H7 (cell line): ENCODE data around the gene CFAP46. TPM values are rescaled to one million over a fixed set of nuclear protein-coding genes. Genes with fewer than 3 reads are reported as not detected.
"Not testable (repeated sequence)": the region's sequence is repeated elsewhere in the genome, so short reads cannot be mapped to it uniquely, and the experiment has no call there.

Experiments used
- DNase-seq: peaks from one replicate; pipeline ENCODE4 v3.0.0; 2012
- H3K27me3 ChIP-seq: 2 replicates; pipeline ENCODE4 v1.6.0; 2011; ENCODE audit warnings: mild to moderate bottlenecking, low read length; ENCODE audit not compliant: control insufficient read depth, insufficient read depth
- H3K36me3 ChIP-seq: replicated peaks from 2 replicates; pipeline ENCODE4 v1.5.1; 2011; ENCODE audit warnings: low read length; ENCODE audit not compliant: control insufficient read depth, insufficient read depth
- H3K4me3 ChIP-seq: 2 replicates; pipeline ENCODE4 v1.5.1; 2011; ENCODE audit warnings: low read depth, mild to moderate bottlenecking, control low read depth, low read length, moderate library complexity; ENCODE audit not compliant: insufficient read depth
- total RNA-seq: library from RNA; depleted of rRNA; stranded (reverse); fragments of >200 nt; shearing (Covaris generic); gene quantifications from 2 replicates; pipeline ENCODE4 v1.2.3, GENCODE V29; 2014

Gene CFAP46
- total RNA-seq, 1 experiment from 2014 or later: 0.59 TPM

GRCh38 chr10:132961787-132962622, 19.6 kb upstream of the CFAP46 start:
- Histone ChIP-seq H3K27me3 (no peaks in the 10 kb centered on the region), H3K36me3 (no peaks in the 10 kb centered on the region), H3K4me3 (peak overlapping the region; percentile 5; the same call in 1 of the 2 replicates)
- DNase-seq: peak; percentile 96

GRCh38 chr10:132961420-132961786, 19.0 kb upstream of the CFAP46 start:
- H3K27me3 ChIP-seq: no peaks in the 10 kb centered on the region
- peak; percentile 68 for DNase-seq
- H3K36me3 ChIP-seq: no peaks in the 10 kb centered on the region
- no peak overlapping the region for H3K4me3 ChIP-seq

- no peaks in the 10 kb centered on the region for H3K36me3 ChIP-seq
- no peak overlapping the region for H3K4me3 ChIP-seq
- DNase-seq: peak; percentile 54
- no peaks in the 10 kb centered on the region for H3K27me3 ChIP-seq
These were observed 18.5 kb upstream of the CFAP46 start for GRCh38 chr10:132960631-132961419.

GRCh38 chr10:132960071-132960472, 17.7 kb upstream of the CFAP46 start:
- H3K27me3 ChIP-seq: no peaks in the 10 kb centered on the region
- H3K36me3 ChIP-seq: no peaks in the 10 kb centered on the region
- no peak overlapping the region for H3K4me3 ChIP-seq
- peak; percentile 59 for DNase-seq

- Histone ChIP-seq H3K4me3 (no peak overlapping the region), H3K36me3 (no peaks in the 10 kb centered on the region), H3K27me3 (no peaks in the 10 kb centered on the region)
- no peak for DNase-seq
These were observed 17.2 kb upstream of the CFAP46 start for GRCh38 chr10:132959559-132959961.

GRCh38 chr10:132958883-132959558, 16.7 kb upstream of the CFAP46 start:
- no peaks in the 10 kb centered on the region for H3K36me3 ChIP-seq
- no peaks in the 10 kb centered on the region for H3K27me3 ChIP-seq
- no peak overlapping the region for H3K4me3 ChIP-seq
- peak; percentile 47 for DNase-seq

- no peak overlapping the region for H3K4me3 ChIP-seq
- no peaks in the 10 kb centered on the region for H3K27me3 ChIP-seq
- no peaks in the 10 kb centered on the region for H3K36me3 ChIP-seq
- peak; percentile 45 for DNase-seq
These were observed 15.9 kb upstream of the CFAP46 start for GRCh38 chr10:132957981-132958882.

- H3K4me3 ChIP-seq: no peak overlapping the region
- DNase-seq: no peak
- no peaks in the 10 kb centered on the region for H3K27me3 ChIP-seq
- H3K36me3 ChIP-seq: no peaks in the 10 kb centered on the region
These were observed 14.8 kb upstream of the CFAP46 start for GRCh38 chr10:132957131-132957530.

GRCh38 chr10:132956259-132956658, 13.9 kb upstream of the CFAP46 start:
- DNase-seq, H3K36me3 ChIP-seq, H3K4me3 ChIP-seq, H3K27me3 ChIP-seq: not testable (repeated sequence)

GRCh38 chr10:132955479-132955878, 13.1 kb upstream of the CFAP46 start:
- Histone ChIP-seq H3K36me3 (no peaks in the 10 kb centered on the region), H3K4me3 (no peak overlapping the region), H3K27me3 (no peaks in the 10 kb centered on the region)
- DNase-seq: no peak

GRCh38 chr10:132953428-132953827, 11.1 kb upstream of the CFAP46 start:
- no peak for DNase-seq
- no peak overlapping the region for H3K4me3 ChIP-seq
- H3K36me3 ChIP-seq: no peaks in the 10 kb centered on the region
- no peaks in the 10 kb centered on the region for H3K27me3 ChIP-seq

- Histone ChIP-seq H3K4me3 (no peak overlapping the region), H3K36me3 (no peaks in the 10 kb centered on the region), H3K27me3 (no peaks in the 10 kb centered on the region)
- no peak for DNase-seq
These were observed 9.6 kb upstream of the CFAP46 start for GRCh38 chr10:132951926-132952325.

GRCh38 chr10:132948351-132948750, 6.0 kb upstream of the CFAP46 start:
- no peak overlapping the region for H3K4me3 ChIP-seq
- DNase-seq: no peak
- no peaks in the 10 kb centered on the region for H3K27me3 ChIP-seq
- no peaks in the 10 kb centered on the region for H3K36me3 ChIP-seq

- no peaks in the 10 kb centered on the region for H3K36me3 ChIP-seq
- H3K4me3 ChIP-seq: no peak overlapping the region
- H3K27me3 ChIP-seq: no peaks in the 10 kb centered on the region; the same call in 1 of the 2 replicates
- DNase-seq: no peak
These were observed 5.5 kb upstream of the CFAP46 start for GRCh38 chr10:132947843-132948242.
